CD14-positive monocyte (primary cell): Measurements from ENCODE around the gene DMRT1. TPM values are rescaled to one million over a fixed set of nuclear protein-coding genes. Genes with fewer than 3 reads are reported as not detected.

ENCODE experiments used
- DNase-seq, 3 donors: peaks; one replicate each; pipeline ENCODE4 v3.0.0-alpha.2; 2011 to 2022
- H2AFZ ChIP-seq: 2 replicates; pipeline ENCODE4 v1.6.0; 2012; ENCODE audit warnings: mild to moderate bottlenecking, low read depth, low read length, inconsistent platforms; ENCODE audit not compliant: insufficient read depth, poor library complexity, severe bottlenecking
- H3K27ac ChIP-seq, 2 donors: 1 replicate in 1 of 2; 2 replicates in 1 of 2; pipeline ENCODE4 v1.5.1; 2012 to 2013; ENCODE audit warnings: low read length in 2 of 2, control low read depth in 1 of 2, inconsistent platforms in 1 of 2, low read depth in 1 of 2, mild to moderate bottlenecking in 1 of 2
- H3K27me3 ChIP-seq, 2 donors: one replicate each; pipeline versions ENCODE4 v1.6.0 to v1.6.1; 2011 to 2013; ENCODE audit warnings: low read length in 2 of 2; ENCODE audit not compliant: control insufficient read depth in 2 of 2, insufficient read depth in 2 of 2
- H3K36me3 ChIP-seq, 2 donors: replicated peaks in 1 of 2; 1 replicate in 1 of 2; 2 replicates in 1 of 2; pipeline versions ENCODE4 v1.5.1 to v1.6.1; 2012 to 2013; ENCODE audit warnings: low read length in 2 of 2, control low read depth in 1 of 2, inconsistent platforms in 1 of 2, mild to moderate bottlenecking in 1 of 2; ENCODE audit not compliant: insufficient read depth in 2 of 2, control insufficient read depth in 1 of 2
- H3K4me1 ChIP-seq, 2 donors: 1 replicate in 1 of 2; 2 replicates in 1 of 2; pipeline versions ENCODE4 v1.5.1 to v1.6.1; 2012 to 2013; ENCODE audit warnings: low read length in 2 of 2, control low read depth in 1 of 2, inconsistent platforms in 1 of 2, mild to moderate bottlenecking in 1 of 2, moderate library complexity in 1 of 2; ENCODE audit not compliant: insufficient read depth in 2 of 2, control insufficient read depth in 1 of 2
- H3K4me2 ChIP-seq: replicated peaks from 2 replicates; pipeline ENCODE3; 2012; ENCODE audit warnings: low read length, moderate library complexity, mild to moderate bottlenecking; ENCODE audit not compliant: poor library complexity, severe bottlenecking; ENCODE audit errors: extremely low read depth
- H3K4me3 ChIP-seq, 3 experiments: fragments of 200-600 bp in 1 of 3; sonication (generic) in 1 of 3; replicated peaks in 1 of 3; 1 replicate in 2 of 3; 2 replicates in 1 of 3; pipeline ENCODE4 v1.5.1; 2011 to 2013; ENCODE audit warnings: low read length in 3 of 3, mild to moderate bottlenecking in 3 of 3, control low read depth in 2 of 3, low read depth in 2 of 3, inconsistent platforms in 1 of 3, moderate library complexity in 1 of 3
- H3K79me2 ChIP-seq: 2 replicates; pipeline ENCODE4 v1.6.0; 2012; ENCODE audit warnings: mild to moderate bottlenecking, control low read depth, inconsistent platforms, low read length, moderate library complexity; ENCODE audit not compliant: insufficient read depth
- H3K9ac ChIP-seq: 2 replicates; pipeline ENCODE4 v1.6.0; 2017; ENCODE audit warnings: low read length, mild to moderate bottlenecking; ENCODE audit not compliant: insufficient read depth, poor library complexity, severe bottlenecking
- H3K9me3 ChIP-seq, 2 donors: replicated peaks in 1 of 2; 1 replicate in 1 of 2; 2 replicates in 1 of 2; pipeline versions ENCODE4 v1.5.1 to v1.6.1; 2012 to 2013; ENCODE audit warnings: low read length in 2 of 2, control low read depth in 1 of 2; ENCODE audit not compliant: control insufficient read depth in 1 of 2, insufficient read depth in 1 of 2
- H4K20me1 ChIP-seq: 2 replicates; pipeline ENCODE4 v1.6.0; 2012; ENCODE audit warnings: mild to moderate bottlenecking, low read length, control low read depth, moderate library complexity; ENCODE audit not compliant: insufficient read depth
- H3K27ac Mint-ChIP-seq, 7 donors: one replicate each; pipeline ENCODE4 v1.8.0; 2020; ENCODE audit warnings: mild to moderate bottlenecking in 7 of 7, mixed read lengths in 7 of 7, moderate library complexity in 6 of 7, inconsistent platforms in 2 of 7
- H3K27me3 Mint-ChIP-seq, 3 donors: one replicate each; pipeline ENCODE4 v1.8.0; 2021 to 2022; ENCODE audit warnings: low read depth in 3 of 3, mild to moderate bottlenecking in 3 of 3, mixed read lengths in 3 of 3, moderate library complexity in 3 of 3, inconsistent platforms in 1 of 3
- H3K36me3 Mint-ChIP-seq, 2 donors: one replicate each; pipeline ENCODE4 v1.8.0; 2020; ENCODE audit warnings: mixed read lengths in 2 of 2, inconsistent platforms in 1 of 2, mild to moderate bottlenecking in 1 of 2
- H3K4me1 Mint-ChIP-seq: one replicate; pipeline ENCODE4 v1.8.0; 2020; ENCODE audit warnings: mild to moderate bottlenecking, mixed read lengths
- H3K4me3 Mint-ChIP-seq, 2 donors: one replicate each; pipeline ENCODE4 v1.8.0; 2020; ENCODE audit warnings: mild to moderate bottlenecking in 2 of 2, mixed read lengths in 2 of 2, moderate library complexity in 1 of 2
- H3K9me3 Mint-ChIP-seq, 7 donors: one replicate each; pipeline ENCODE4 v1.8.0; 2020 to 2022; ENCODE audit warnings: mixed read lengths in 7 of 7, mild to moderate bottlenecking in 6 of 7, moderate library complexity in 6 of 7, inconsistent platforms in 2 of 7
- CTCF ChIP-seq: fragments of 200-600 bp; IDR thresholded peaks from one replicate; pipeline ENCODE4 v1.8.0; 2022; ENCODE audit warnings: antibody characterized with exemption, mild to moderate bottlenecking
- WGBS: methylation state at CpG from one replicate; pipeline ENCODE4 v1.1.5; 2013; ENCODE audit warnings: missing lambda C conversion rate; ENCODE audit not compliant: insufficient coverage; 5-methylcytosine and 5-hydroxymethylcytosine counted together
- intact Hi-C, 2 donors: fragments of 100-400 bp; cut with micrococcal nuclease; formaldehyde crosslinking; loops; one replicate each; pipeline versions ENCODE4 v1.15.0 to v1.15.1; 2023
- polyA plus RNA-seq, 3 donors: library from polyadenylated mRNA; depleted of rRNA in 1 of 3; unstranded in 2 of 3; stranded (reverse) in 1 of 3; fragments of 300-500 nt in 2 of 3; fragments of >200 nt in 1 of 3; fragmentation: Illumina TruSeq in 2 of 3; gene quantifications; 1 replicate in 2 of 3; 2 replicates in 1 of 3; pipeline ENCODE4 v1.2.3, GENCODE V29; 2012 to 2021

The DMRT1 gene
- polyA plus RNA-seq, 3 donors = not detected

GRCh38 chr9:967436-967835 is 125.9 kb downstream of the DMRT1 start:
- Mint-ChIP-seq H3K4me1 (peaks cover 37% of the 10 kb centered on the region), H3K9me3 (peaks cover 0 to 22% (median 14%) of the 10 kb centered on the region in 7 donors), H3K36me3 (peaks cover 3 to 6% of the 10 kb centered on the region in 2 donors), H3K4me3 (peak overlapping the region in 1 of 2 donors; percentile 71), H3K27me3 (peaks cover 89 to 98% (median 94%) of the 10 kb centered on the region in 3 donors), H3K27ac (no peak overlapping the region)
- no peaks in the 10 kb centered on the region for H3K79me2 ChIP-seq
- WGBS = 0% methylated on average over 1 of the region's 6 CpGs
- no peaks in the 10 kb centered on the region for H4K20me1 ChIP-seq
- no peak overlapping the region for H2AFZ ChIP-seq
- no peak for TF ChIP-seq CTCF
- peaks cover 11 to 33% of the 10 kb centered on the region in 2 donors for H3K9me3 ChIP-seq
- H3K27ac ChIP-seq = no peak overlapping the region
- no peak overlapping the region for H3K4me2 ChIP-seq
- no peak overlapping the region for H3K9ac ChIP-seq
- no peak for DNase-seq
- H3K27me3 ChIP-seq = peaks cover 97 to 100% of the 10 kb centered on the region in 2 donors
- H3K4me1 ChIP-seq = peaks cover 26 to 27% of the 10 kb centered on the region in 2 donors
- H3K4me3 ChIP-seq = no peak overlapping the region
- H3K36me3 ChIP-seq = no peaks in the 10 kb centered on the region
- intact Hi-C loops = no loop called here

- Histone ChIP-seq H3K4me2 (no peak overlapping the region), H3K9me3 (peaks cover 11 to 39% of the 10 kb centered on the region in 2 donors)
Measured at GRCh38 chr9:967903-968641, 126.6 kb downstream of the DMRT1 start.

More at GRCh38 chr9:967903-968641, 126.6 kb downstream of the DMRT1 start:
- no peak for DNase-seq
- 5% methylated on average over 5 of the region's 15 CpGs for WGBS
- Mint-ChIP-seq H3K27ac (no peak overlapping the region), H3K4me3 (peak overlapping the region in 1 of 2 donors; percentile 89), H3K9me3 (peaks cover 0 to 24% (median 16%) of the 10 kb centered on the region in 7 donors), H3K36me3 (peaks cover 3 to 6% of the 10 kb centered on the region in 2 donors), H3K4me1 (peaks cover 42% of the 10 kb centered on the region), H3K27me3 (peaks cover 89 to 98% (median 94%) of the 10 kb centered on the region in 3 donors)
- Histone ChIP-seq H3K27ac (no peak overlapping the region), H3K79me2 (no peaks in the 10 kb centered on the region), H3K4me3 (no peak overlapping the region), H3K36me3 (no peaks in the 10 kb centered on the region), H3K4me1 (peaks cover 32 to 33% of the 10 kb centered on the region in 2 donors), H4K20me1 (no peaks in the 10 kb centered on the region), H3K27me3 (peaks cover 97 to 100% of the 10 kb centered on the region in 2 donors), H2AFZ (no peak overlapping the region), H3K9ac (no peak overlapping the region)
- intact Hi-C loops = no loop called here
- no peak for TF ChIP-seq CTCF
